Coronary artery (tissue), 2 donors: ENCODE results near the gene PHPT1.

ENCODE experiments used
- DNase-seq: peaks from one replicate; pipeline ENCODE4 v3.0.0-alpha.2; 2017; ENCODE audit warnings: low spot score
- H3K27ac ChIP-seq, 2 donors: fragments of 200-600 bp; sonication (generic); one replicate each; pipeline ENCODE4 v1.5.1; 2016 to 2019
- H3K4me3 ChIP-seq: fragments of 200-600 bp; sonication (generic); 2 replicates; pipeline ENCODE4 v1.5.1; 2016; ENCODE audit warnings: mild to moderate bottlenecking, moderate library complexity
- TF ChIP-seq, protein P1 (sequence below): fragments of 200-600 bp; sonication (generic); IDR thresholded peaks from one replicate; pipeline ENCODE4 v1.5.1; 2019; ENCODE audit warnings: antibody characterized with exemption

Gene PHPT1

GRCh38 chr9:136854113-136854841, 5.1 kb downstream of the PHPT1 start:
- peak; percentile 69 for DNase-seq
- TF ChIP-seq, protein P1, sequence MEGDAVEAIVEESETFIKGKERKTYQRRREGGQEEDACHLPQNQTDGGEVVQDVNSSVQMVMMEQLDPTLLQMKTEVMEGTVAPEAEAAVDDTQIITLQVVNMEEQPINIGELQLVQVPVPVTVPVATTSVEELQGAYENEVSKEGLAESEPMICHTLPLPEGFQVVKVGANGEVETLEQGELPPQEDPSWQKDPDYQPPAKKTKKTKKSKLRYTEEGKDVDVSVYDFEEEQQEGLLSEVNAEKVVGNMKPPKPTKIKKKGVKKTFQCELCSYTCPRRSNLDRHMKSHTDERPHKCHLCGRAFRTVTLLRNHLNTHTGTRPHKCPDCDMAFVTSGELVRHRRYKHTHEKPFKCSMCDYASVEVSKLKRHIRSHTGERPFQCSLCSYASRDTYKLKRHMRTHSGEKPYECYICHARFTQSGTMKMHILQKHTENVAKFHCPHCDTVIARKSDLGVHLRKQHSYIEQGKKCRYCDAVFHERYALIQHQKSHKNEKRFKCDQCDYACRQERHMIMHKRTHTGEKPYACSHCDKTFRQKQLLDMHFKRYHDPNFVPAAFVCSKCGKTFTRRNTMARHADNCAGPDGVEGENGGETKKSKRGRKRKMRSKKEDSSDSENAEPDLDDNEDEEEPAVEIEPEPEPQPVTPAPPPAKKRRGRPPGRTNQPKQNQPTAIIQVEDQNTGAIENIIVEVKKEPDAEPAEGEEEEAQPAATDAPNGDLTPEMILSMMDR, result no peak
- Histone ChIP-seq H3K27ac (no peak overlapping the region), H3K4me3 (no peak overlapping the region)

GRCh38 chr9:136854842-136855460, 5.7 kb downstream of the PHPT1 start:
- no peak for DNase-seq
- no peak overlapping the region for H3K27ac ChIP-seq
- TF ChIP-seq, protein P1, result no peak
- H3K4me3 ChIP-seq, result no peak overlapping the region

GRCh38 chr9:136855461-136856078, 6.4 kb downstream of the PHPT1 start:
- Histone ChIP-seq H3K4me3 (no peak overlapping the region), H3K27ac (no peak overlapping the region)
- TF ChIP-seq, protein P1, result no peak
- peak; percentile 72 for DNase-seq

GRCh38 chr9:136856079-136856476, 6.9 kb downstream of the PHPT1 start:
- no peak for DNase-seq
- Histone ChIP-seq H3K27ac (no peak overlapping the region), H3K4me3 (no peak overlapping the region)
- TF ChIP-seq, protein P1, result no peak

GRCh38 chr9:136856541-136857141, 7.4 kb downstream of the PHPT1 start:
- DNase-seq, result no peak
- no peak overlapping the region for H3K27ac ChIP-seq
- TF ChIP-seq, protein P1, result no peak
- no peak overlapping the region for H3K4me3 ChIP-seq

DNA sequence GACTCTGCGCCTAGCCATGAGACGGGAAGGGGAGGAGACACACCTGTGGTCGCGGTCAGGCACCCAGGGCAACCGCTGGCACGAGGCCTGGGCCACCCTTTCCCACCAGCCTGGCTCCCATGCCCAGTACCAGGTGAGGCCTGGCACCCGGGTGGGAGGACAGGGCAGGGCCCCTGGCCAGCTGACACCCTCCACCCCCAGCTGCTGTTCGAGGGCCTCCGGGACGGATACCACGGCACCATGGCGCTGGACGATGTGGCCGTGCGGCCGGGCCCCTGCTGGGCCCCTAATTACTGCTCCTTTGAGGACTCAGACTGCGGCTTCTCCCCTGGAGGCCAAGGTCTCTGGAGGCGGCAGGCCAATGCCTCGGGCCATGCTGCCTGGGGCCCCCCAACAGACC, 8.0 kb downstream of the PHPT1 start:
- TF ChIP-seq, protein P1, result no peak
- DNase-seq, result no peak
- no peak overlapping the region for H3K4me3 ChIP-seq
- no peak overlapping the region for H3K27ac ChIP-seq
